Measurements from ENCODE around the gene OR51E2.

Gene OR51E2

DNA sequence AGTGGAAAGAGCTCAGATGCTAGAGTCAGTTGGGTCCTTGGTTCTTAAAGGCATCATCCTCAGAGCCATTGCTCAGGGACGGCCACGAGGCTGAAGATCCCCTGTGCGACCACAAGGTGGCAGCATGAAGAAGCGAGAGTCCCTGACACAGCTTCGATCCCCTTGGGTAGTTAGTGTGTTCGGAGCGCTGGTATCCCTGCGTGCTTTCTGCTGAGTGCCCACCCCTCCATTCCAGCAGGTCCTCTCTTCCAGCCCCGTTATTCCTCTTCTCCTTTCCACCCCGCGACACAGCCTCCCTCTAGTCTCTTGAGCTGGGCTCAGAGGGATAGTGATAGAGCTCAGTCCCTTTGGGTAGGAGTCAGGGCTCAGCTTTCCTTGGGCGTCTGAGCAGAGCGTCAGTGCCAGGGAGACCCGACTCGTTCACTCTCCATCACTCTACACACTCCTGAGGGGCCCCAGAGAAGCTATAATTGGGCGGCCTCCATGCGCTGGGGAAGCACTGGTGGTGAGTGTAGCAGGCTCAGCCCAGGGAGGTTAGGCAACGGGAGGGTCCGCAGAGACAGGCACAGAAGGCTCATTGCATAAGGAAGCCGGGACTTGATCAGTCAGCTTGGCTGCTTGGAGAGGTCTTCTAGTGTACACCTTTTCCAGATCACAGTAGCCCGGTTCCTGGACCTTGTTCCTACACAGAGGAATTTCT, 60.5 kb downstream of the OR51E2 start, which contains the start of gene OR51D1:
Gene OR51D1, plus strand, starts transcription at position 516 of the 700 bp plus-strand sequence. CDS start 2,314 bp downstream, outside the sequence.
- FAIRE-seq = peak; percentile 92
- peak; percentile 33 for DNase-seq (ENCODE audit: insufficient read length)

DNA sequence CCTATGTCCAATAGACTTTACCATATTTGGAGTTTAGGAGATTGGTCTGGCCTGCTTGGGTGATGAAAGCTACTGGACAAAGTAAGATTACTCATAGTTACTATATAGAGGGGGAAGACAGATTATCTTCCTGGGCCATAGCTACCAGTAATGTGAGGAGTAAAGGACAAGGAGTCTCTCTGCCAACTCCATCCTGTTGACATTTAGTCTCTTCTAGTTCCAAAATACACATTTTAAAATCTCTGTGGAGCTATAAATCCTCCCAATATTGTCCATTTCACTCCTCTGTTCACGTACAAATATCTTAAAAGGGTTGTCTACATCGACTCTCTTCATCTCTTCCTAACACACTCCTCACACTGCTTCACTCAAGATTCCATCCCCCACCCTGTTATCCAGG, 61.5 kb downstream of the OR51E2 start:
- no peak for TF ChIP-seq TAF1 (IDR thresholded peaks at IDR 0.05; ENCODE audit: borderline replicate concordance, low read depth, low read length)
- no peak for TF ChIP-seq POLR2AphosphoS5 (IDR thresholded peaks at IDR 0.05; ENCODE audit: low read depth, low read length)
- TF ChIP-seq POLR2A (IDR thresholded peaks at IDR 0.05; ENCODE audit: low read depth, low read length) = no peak
- DNase-seq (ENCODE audit: insufficient read length) = no peak
- FAIRE-seq = no peak

More for the DNA sequence above, 60.5 kb downstream of the OR51E2 start, which contains the start of gene OR51D1:
- TF ChIP-seq POLR2AphosphoS5 (IDR thresholded peaks at IDR 0.05; ENCODE audit: low read depth, low read length) (no peak), TAF1 (IDR thresholded peaks at IDR 0.05; ENCODE audit: borderline replicate concordance, low read depth, low read length) (no peak)
